K562 (cell line): ENCODE data around the gene REPS1. TPM values are rescaled to one million over a fixed set of nuclear protein-coding genes. Genes with fewer than 3 reads are reported as not detected.

ENCODE experiments used
- ATAC-seq: fragments of 200-7000 bp; cut with Tn5 transposase; 3 replicates; pipeline ENCODE4 v1.9.1; 2020; ENCODE audit warnings: moderate library complexity
- BruUV-seq: library from RNA; stranded (reverse); fragments of 400-500 nt; replicated peaks from 2 replicates; lab custom pipeline; 2021; lab: Mats Ljungman, UMichigan
- CTCF ChIA-PET: fragments of 300-600 bp; formaldehyde crosslinking; extraction: SDS; loops from one replicate; lab custom pipeline; 2021; ENCODE audit warnings: low intra/inter-chr PET ratio; lab: Yijun Ruan, JAX
- POLR2A ChIA-PET: fragments of 300-600, 350-650 bp; sonication (Branson Sonifier 250); formaldehyde crosslinking; extraction: SDS; loops from one replicate; lab custom pipeline; 2021; ENCODE audit warnings: antibody characterized with exemption, inconsistent platforms; lab: Yijun Ruan, JAX
- DNase-seq, 4 experiments: peaks; one replicate each; pipeline versions ENCODE4 v3.0.0 to v3.0.0-alpha.2; 2011 to 2018; ENCODE audit warnings: low spot score in 3 of 4, mixed read lengths in 3 of 4; ENCODE audit errors: extremely low read depth in 1 of 4
- FAIRE-seq: peaks from 2 replicates; lab custom pipeline; 2011; peaks lifted over from hg19 to GRCh38; lab: Jason Lieb, UNC
- H2AFZ ChIP-seq: 2 replicates; pipeline ENCODE4 v1.6.0; 2011; ENCODE audit warnings: low read depth, low read length, control low read depth, inconsistent platforms
- H3K27ac ChIP-seq: fragments of 200-600 bp; 3 replicates; pipeline ENCODE4 v1.8.0; 2011; ENCODE audit warnings: low read depth, mild to moderate bottlenecking, control low read depth, inconsistent platforms, low read length, moderate library complexity, mixed read lengths; ENCODE audit errors: extremely low read depth
- H3K27me3 ChIP-seq, 2 experiments: fragments of 300-600 bp in 1 of 2; 2 replicates in 1 of 2; 3 replicates in 1 of 2; pipeline versions ENCODE4 v1.6.0 to v1.8.0; 2011; ENCODE audit warnings: inconsistent platforms in 2 of 2, low read length in 2 of 2, mild to moderate bottlenecking in 1 of 2, mixed read lengths in 1 of 2, moderate library complexity in 1 of 2; ENCODE audit not compliant: control insufficient read depth in 2 of 2, insufficient read depth in 2 of 2
- H3K36me3 ChIP-seq: fragments of 300-600 bp; 3 replicates; pipeline ENCODE4 v1.8.0; 2011; ENCODE audit warnings: mild to moderate bottlenecking, low read length, inconsistent platforms; ENCODE audit not compliant: control insufficient read depth, insufficient read depth
- H3K4me1 ChIP-seq, 2 experiments: fragments of 200-600 bp in 1 of 2; replicated peaks in 1 of 2; 2 replicates in 1 of 2; 3 replicates in 1 of 2; pipeline versions ENCODE4 v1.5.1 to v1.8.0; 2011; ENCODE audit warnings: inconsistent platforms in 2 of 2, low read length in 2 of 2, mild to moderate bottlenecking in 1 of 2, mixed read lengths in 1 of 2, moderate library complexity in 1 of 2; ENCODE audit not compliant: control insufficient read depth in 2 of 2, insufficient read depth in 2 of 2
- H3K4me2 ChIP-seq: 2 replicates; pipeline ENCODE4 v1.6.1; 2011; ENCODE audit warnings: low read length, control low read depth, inconsistent platforms, mixed read lengths; ENCODE audit not compliant: insufficient read depth
- H3K4me3 ChIP-seq: fragments of 200-600 bp; sonication (generic), shearing (Covaris generic); 2 replicates; pipeline ENCODE4 v1.5.1; 2016; ENCODE audit warnings: control low read depth, inconsistent platforms
- H3K79me2 ChIP-seq: fragments of 200-600 bp; 3 replicates; pipeline ENCODE4 v1.8.0; 2011; ENCODE audit warnings: low read length, inconsistent platforms; ENCODE audit not compliant: control insufficient read depth, insufficient read depth
- H3K9ac ChIP-seq, 2 experiments: 2 replicates each; pipeline versions ENCODE4 v1.6.0 to v1.6.1; 2011; ENCODE audit warnings: low read depth in 2 of 2, low read length in 2 of 2, control low read depth in 1 of 2, inconsistent platforms in 1 of 2, mild to moderate bottlenecking in 1 of 2, mixed read lengths in 1 of 2; ENCODE audit not compliant: insufficient read depth in 1 of 2
- H3K9me1 ChIP-seq: one replicate; pipeline ENCODE4 v1.6.0; 2011; ENCODE audit warnings: inconsistent platforms, mild to moderate bottlenecking, low read length, moderate library complexity; ENCODE audit not compliant: control insufficient read depth, insufficient read depth
- H3K9me3 ChIP-seq: replicated peaks from 2 replicates; pipeline ENCODE4 v1.5.1; 2011; ENCODE audit warnings: low read depth, low read length, inconsistent platforms; ENCODE audit not compliant: control insufficient read depth, insufficient read depth
- H4K20me1 ChIP-seq: replicated peaks from 2 replicates; pipeline ENCODE4 v1.6.1; 2011; ENCODE audit warnings: low read length, inconsistent platforms, mixed read lengths; ENCODE audit not compliant: control insufficient read depth, insufficient read depth
- DACH1 ChIP-seq: fragments of 450-650 bp; IDR thresholded peaks from 2 replicates; pipeline ENCODE4 v1.6.1; 2018; ENCODE audit not compliant: partially characterized antibody
- EP300 ChIP-seq: IDR thresholded peaks from 2 replicates; pipeline ENCODE4 v1.6.1; 2012; ENCODE audit warnings: low read length, improper control_type of control experiment
- ILF3 ChIP-seq: fragments of 450-650 bp; IDR thresholded peaks from 2 replicates; pipeline ENCODE4 v1.6.1; 2018; ENCODE audit warnings: antibody characterized with exemption, mild to moderate bottlenecking, moderate library complexity, borderline replicate concordance
- NUFIP1 ChIP-seq: fragments of 450-650 bp; IDR thresholded peaks from 2 replicates; pipeline ENCODE4 v1.6.1; 2018; ENCODE audit not compliant: partially characterized antibody
- PCBP1 ChIP-seq: fragments of 200-400 bp; formaldehyde crosslinking; IDR thresholded peaks from 2 replicates; pipeline ENCODE4 v1.6.1; 2018; ENCODE audit warnings: mild to moderate bottlenecking, low read depth, low read length; ENCODE audit not compliant: poor library complexity, severe bottlenecking
- ZBED1 ChIP-seq: IDR thresholded peaks from 2 replicates; pipeline ENCODE4 v1.6.1; 2014
- ZC3H4 ChIP-seq: sonication (generic); formaldehyde crosslinking; IDR thresholded peaks from 2 replicates; pipeline ENCODE4 v1.9.0; 2021; ENCODE audit warnings: missing genetic modification reagents, borderline replicate concordance
- ZNF408 ChIP-seq: fragments of 250-450 bp; sonication (Bioruptor Pico); IDR thresholded peaks from 2 replicates; pipeline ENCODE4 v1.4.0; 2020; ENCODE audit warnings: low read depth, mild to moderate bottlenecking, moderate library complexity
- ZNF696 ChIP-seq: fragments of 250-450 bp; sonication (Bioruptor Pico); conservative IDR thresholded peaks from 2 replicates; pipeline ENCODE4 v1.4.0; 2020; ENCODE audit warnings: mild to moderate bottlenecking, moderate library complexity
- WGBS: fragments of 100-300 bp; shearing (Covaris generic); methylation state at CpG from one replicate; pipeline ENCODE4 v1.1.6; 2016; ENCODE audit warnings: low coverage, mixed read lengths; ENCODE audit not compliant: insufficient coverage; ENCODE audit errors: missing lambda C conversion rate; 5-methylcytosine and 5-hydroxymethylcytosine counted together
- in situ Hi-C: fragments of 300-500 bp; cut with MboI; formaldehyde crosslinking; loops from 4 replicates; pipeline ENCODE4 v1.15.0; 2018; ENCODE audit warnings: inconsistent platforms, mixed read lengths
- intact Hi-C: fragments of 100-400 bp; cut with micrococcal nuclease; formaldehyde crosslinking; loops from 2 replicates; pipeline ENCODE4 v1.14.2; 2022
- polyA plus RNA-seq, 8 experiments: library from polyadenylated mRNA; depleted of rRNA in 4 of 8; stranded (reverse) in 5 of 8; unstranded in 3 of 8; fragments of >200 nt; fragmentation: Nextera tagmentation in 2 of 8; fragmentation: Illumina TruSeq in 1 of 8; extraction: Ambion mirVana in 2 of 8; extraction: Trizol in 1 of 8; gene quantifications; 2 replicates each; pipeline versions ENCODE4 v1.2.1 to v1.2.3, GENCODE V29; 2011 to 2014; ENCODE audit warnings: inconsistent platforms in 1 of 8, missing spikeins in 1 of 8
- total RNA-seq, 7 experiments: library from RNA; depleted of rRNA in 6 of 7; stranded (reverse); fragments of >200 nt in 6 of 7; fragmentation: Illumina TruSeq in 2 of 7; extraction: Trizol in 2 of 7; gene quantifications; 2 replicates each; pipeline versions ENCODE4 v1.2.1 to v1.2.3, GENCODE V29; 2011 to 2021; ENCODE audit warnings: low replicate concordance in 1 of 7
- TF ChIP-seq, protein P1 (sequence below): fragments of 250-450 bp; sonication (Bioruptor Pico); IDR thresholded peaks from 2 replicates; pipeline ENCODE4 v1.4.0; 2020; ENCODE audit warnings: mild to moderate bottlenecking
- TF ChIP-seq, protein P2 (sequence below): sonication (generic); formaldehyde crosslinking; IDR thresholded peaks from 2 replicates; pipeline ENCODE4 v1.8.0; 2023; ENCODE audit warnings: mild to moderate bottlenecking, missing genetic modification reagents

The REPS1 gene
- total and polyA plus RNA-seq, 9 of the 15 experiments (the other 6 are each of a cell fraction or from before 2014, with no cell fraction given): 7.9 to 36.0 (median 27.8) TPM

DNA sequence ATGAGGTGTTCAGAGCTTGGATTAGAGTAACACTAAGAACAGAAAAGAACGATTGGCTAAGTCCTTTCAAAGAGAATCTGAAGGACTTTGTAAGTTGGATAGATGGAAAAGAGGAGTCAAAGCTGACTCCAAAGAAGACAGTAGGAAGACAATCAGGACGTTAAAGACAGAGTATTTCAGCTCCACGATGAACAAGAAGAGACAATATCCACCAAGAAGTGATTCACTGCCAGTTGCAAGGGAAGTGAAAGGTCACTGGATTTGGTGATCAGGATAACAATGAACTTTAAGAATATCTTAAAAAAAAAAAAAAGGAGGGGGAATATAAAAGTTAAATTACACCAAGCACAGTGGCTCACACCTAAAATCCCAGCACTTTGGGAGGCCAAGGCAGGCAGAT lies 17.9 kb downstream of the REPS1 start:
- intact Hi-C loops: no loop called here
- CTCF ChIA-PET: no interaction called here
- WGBS: 48% methylated on average over 3 of the region's 3 CpGs

DNA sequence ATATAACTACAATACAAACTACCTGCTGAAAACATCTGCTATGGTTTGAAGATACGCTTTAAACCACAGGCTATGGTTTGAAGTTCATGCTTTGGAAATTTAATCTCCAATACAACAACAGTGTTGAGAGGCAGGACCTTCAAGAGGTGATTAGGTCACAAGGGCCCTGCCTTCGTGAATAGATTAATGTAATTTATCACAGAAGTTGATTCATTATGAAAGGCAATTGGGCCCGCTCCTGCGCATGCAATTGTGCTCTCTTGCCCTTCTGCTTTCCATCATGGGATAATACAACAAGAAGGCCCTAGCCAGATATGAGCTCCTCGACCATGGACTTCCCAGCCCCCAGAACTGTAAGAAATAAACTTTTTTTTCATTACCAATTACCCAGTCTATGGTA lies 21.2 kb downstream of the REPS1 start:
- WGBS: 62% methylated on average over 5 of the region's 5 CpGs
- no peak for ATAC-seq
- in situ Hi-C loops (no loop called here), intact Hi-C loops (no loop called here)
- H3K4me1 ChIP-seq: peaks cover 0 to 1% of the 10 kb centered on the region in 2 experiments; a peak in 1 of 5 replicates
- ChIA-PET CTCF (no interaction called here), POLR2A (interaction anchor here (1.2 to 1.5 kb wide), 2 partner anchors 9 to 20 kb away, joined by 3 to 5 read pairs; no protein-coding TSS in a partner anchor)
- peaks cover 10% of the 10 kb centered on the region; the same call in 1 of the 3 replicates for H3K79me2 ChIP-seq
- no peaks in the 10 kb centered on the region for H3K27me3 ChIP-seq
- H3K9me1 ChIP-seq: no peaks in the 10 kb centered on the region
- no TSS peak for BruUV-seq
- H3K9me3 ChIP-seq: no peaks in the 10 kb centered on the region
- FAIRE-seq: no peak
- H3K9ac ChIP-seq: no peak overlapping the region
- H3K36me3 ChIP-seq: no peaks in the 10 kb centered on the region
- no peak overlapping the region for H3K27ac ChIP-seq
- no peak overlapping the region for H2AFZ ChIP-seq
- no peak overlapping the region for H3K4me3 ChIP-seq
- H3K4me2 ChIP-seq: no peak overlapping the region
- H4K20me1 ChIP-seq: no peaks in the 10 kb centered on the region
- DNase-seq: no peak
- TF ChIP-seq NUFIP1 (no peak), ZBED1 (no peak), ILF3 (no peak)
- TF ChIP-seq, protein P1, sequence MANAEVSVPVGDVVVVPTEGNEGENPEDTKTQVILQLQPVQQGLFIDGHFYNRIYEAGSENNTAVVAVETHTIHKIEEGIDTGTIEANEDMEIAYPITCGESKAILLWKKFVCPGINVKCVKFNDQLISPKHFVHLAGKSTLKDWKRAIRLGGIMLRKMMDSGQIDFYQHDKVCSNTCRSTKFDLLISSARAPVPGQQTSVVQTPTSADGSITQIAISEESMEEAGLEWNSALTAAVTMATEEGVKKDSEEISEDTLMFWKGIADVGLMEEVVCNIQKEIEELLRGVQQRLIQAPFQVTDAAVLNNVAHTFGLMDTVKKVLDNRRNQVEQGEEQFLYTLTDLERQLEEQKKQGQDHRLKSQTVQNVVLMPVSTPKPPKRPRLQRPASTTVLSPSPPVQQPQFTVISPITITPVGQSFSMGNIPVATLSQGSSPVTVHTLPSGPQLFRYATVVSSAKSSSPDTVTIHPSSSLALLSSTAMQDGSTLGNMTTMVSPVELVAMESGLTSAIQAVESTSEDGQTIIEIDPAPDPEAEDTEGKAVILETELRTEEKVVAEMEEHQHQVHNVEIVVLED (CRISPR knock-in tag): no peak
- TF ChIP-seq, protein P2, sequence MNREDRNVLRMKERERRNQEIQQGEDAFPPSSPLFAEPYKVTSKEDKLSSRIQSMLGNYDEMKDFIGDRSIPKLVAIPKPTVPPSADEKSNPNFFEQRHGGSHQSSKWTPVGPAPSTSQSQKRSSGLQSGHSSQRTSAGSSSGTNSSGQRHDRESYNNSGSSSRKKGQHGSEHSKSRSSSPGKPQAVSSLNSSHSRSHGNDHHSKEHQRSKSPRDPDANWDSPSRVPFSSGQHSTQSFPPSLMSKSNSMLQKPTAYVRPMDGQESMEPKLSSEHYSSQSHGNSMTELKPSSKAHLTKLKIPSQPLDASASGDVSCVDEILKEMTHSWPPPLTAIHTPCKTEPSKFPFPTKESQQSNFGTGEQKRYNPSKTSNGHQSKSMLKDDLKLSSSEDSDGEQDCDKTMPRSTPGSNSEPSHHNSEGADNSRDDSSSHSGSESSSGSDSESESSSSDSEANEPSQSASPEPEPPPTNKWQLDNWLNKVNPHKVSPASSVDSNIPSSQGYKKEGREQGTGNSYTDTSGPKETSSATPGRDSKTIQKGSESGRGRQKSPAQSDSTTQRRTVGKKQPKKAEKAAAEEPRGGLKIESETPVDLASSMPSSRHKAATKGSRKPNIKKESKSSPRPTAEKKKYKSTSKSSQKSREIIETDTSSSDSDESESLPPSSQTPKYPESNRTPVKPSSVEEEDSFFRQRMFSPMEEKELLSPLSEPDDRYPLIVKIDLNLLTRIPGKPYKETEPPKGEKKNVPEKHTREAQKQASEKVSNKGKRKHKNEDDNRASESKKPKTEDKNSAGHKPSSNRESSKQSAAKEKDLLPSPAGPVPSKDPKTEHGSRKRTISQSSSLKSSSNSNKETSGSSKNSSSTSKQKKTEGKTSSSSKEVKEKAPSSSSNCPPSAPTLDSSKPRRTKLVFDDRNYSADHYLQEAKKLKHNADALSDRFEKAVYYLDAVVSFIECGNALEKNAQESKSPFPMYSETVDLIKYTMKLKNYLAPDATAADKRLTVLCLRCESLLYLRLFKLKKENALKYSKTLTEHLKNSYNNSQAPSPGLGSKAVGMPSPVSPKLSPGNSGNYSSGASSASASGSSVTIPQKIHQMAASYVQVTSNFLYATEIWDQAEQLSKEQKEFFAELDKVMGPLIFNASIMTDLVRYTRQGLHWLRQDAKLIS (CRISPR knock-in tag): no peak

More for the DNA sequence above, 17.9 kb downstream of the REPS1 start:
- Histone ChIP-seq H3K4me3 (no peak overlapping the region), H3K27ac (no peak overlapping the region), H3K9me3 (no peaks in the 10 kb centered on the region), H3K27me3 (no peaks in the 10 kb centered on the region), H3K9ac (no peak overlapping the region), H3K9me1 (no peaks in the 10 kb centered on the region), H3K79me2 (peaks cover 16% of the 10 kb centered on the region; the same call in 2 of the 3 replicates), H3K4me1 (peaks cover 0 to 6% of the 10 kb centered on the region in 2 experiments; a peak in 1 of 5 replicates), H2AFZ (no peak overlapping the region), H4K20me1 (no peaks in the 10 kb centered on the region; the same call in 1 of the 2 replicates), H3K4me2 (no peak overlapping the region), H3K36me3 (no peaks in the 10 kb centered on the region)
- FAIRE-seq (no peak), ATAC-seq (no peak), DNase-seq (no peak)
- TF ChIP-seq EP300: no peak
- no peak for TF ChIP-seq PCBP1
- TF ChIP-seq ZNF696: no peak
- TF ChIP-seq DACH1: no peak
- TF ChIP-seq ZC3H4 (CRISPR knock-in tag): no peak
- TF ChIP-seq ZNF408 (CRISPR knock-in tag): no peak
- BruUV-seq: no TSS peak
- in situ Hi-C loops: no loop called here
- POLR2A ChIA-PET: interaction anchor here (0.9 to 2.2 kb wide), 4 partner anchors 10 to 19 kb away, joined by 3 to 12 read pairs (median 4); no protein-coding TSS in a partner anchor
